GM13977 (cell line): ENCODE data around the gene RNF208.

Experiments used
- DNase-seq: peaks from one replicate; pipeline ENCODE4 v3.0.0; 2012; ENCODE audit warnings: low spot score
- in situ Hi-C: fragments of 300-500 bp; cut with MboI; formaldehyde crosslinking; loops from one replicate; pipeline ENCODE4 v1.12.0; 2022; ENCODE audit warnings: low sequenced_read_pairs, low pct_unique_long_range_greater_than_20kb, mixed read lengths, inconsistent platforms; ENCODE audit not compliant: unreplicated experiment
- TF ChIP-seq, protein P1 (sequence below): IDR thresholded peaks from 2 replicates; pipeline ENCODE4 v1.5.1; 2012; ENCODE audit warnings: mild to moderate bottlenecking, control low read depth; ENCODE audit not compliant: insufficient read depth; ENCODE audit errors: extremely low read depth, missing control alignments

The RNF208 gene

DNA sequence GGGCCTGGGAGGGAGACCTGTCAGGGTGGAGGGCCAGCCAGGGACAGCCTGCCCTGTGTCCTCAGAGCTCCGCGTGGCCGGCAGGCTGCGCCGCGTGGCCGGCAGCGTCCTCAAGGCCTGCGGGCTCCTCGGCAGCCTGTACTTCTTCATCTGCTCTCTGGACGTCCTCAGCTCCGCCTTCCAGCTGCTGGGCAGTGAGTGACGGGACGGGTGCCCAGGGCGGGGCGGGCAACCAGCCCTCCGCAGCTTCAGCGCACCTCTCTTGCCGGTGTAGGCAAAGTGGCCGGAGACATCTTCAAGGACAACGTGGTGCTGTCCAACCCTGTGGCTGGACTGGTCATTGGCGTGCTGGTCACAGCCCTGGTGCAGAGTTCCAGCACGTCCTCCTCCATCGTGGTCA lies 10.5 kb upstream of the RNF208 start:
- TF ChIP-seq, protein P1, sequence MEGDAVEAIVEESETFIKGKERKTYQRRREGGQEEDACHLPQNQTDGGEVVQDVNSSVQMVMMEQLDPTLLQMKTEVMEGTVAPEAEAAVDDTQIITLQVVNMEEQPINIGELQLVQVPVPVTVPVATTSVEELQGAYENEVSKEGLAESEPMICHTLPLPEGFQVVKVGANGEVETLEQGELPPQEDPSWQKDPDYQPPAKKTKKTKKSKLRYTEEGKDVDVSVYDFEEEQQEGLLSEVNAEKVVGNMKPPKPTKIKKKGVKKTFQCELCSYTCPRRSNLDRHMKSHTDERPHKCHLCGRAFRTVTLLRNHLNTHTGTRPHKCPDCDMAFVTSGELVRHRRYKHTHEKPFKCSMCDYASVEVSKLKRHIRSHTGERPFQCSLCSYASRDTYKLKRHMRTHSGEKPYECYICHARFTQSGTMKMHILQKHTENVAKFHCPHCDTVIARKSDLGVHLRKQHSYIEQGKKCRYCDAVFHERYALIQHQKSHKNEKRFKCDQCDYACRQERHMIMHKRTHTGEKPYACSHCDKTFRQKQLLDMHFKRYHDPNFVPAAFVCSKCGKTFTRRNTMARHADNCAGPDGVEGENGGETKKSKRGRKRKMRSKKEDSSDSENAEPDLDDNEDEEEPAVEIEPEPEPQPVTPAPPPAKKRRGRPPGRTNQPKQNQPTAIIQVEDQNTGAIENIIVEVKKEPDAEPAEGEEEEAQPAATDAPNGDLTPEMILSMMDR = no peak
- in situ Hi-C loops = no loop called here
- DNase-seq = no peak

DNA sequence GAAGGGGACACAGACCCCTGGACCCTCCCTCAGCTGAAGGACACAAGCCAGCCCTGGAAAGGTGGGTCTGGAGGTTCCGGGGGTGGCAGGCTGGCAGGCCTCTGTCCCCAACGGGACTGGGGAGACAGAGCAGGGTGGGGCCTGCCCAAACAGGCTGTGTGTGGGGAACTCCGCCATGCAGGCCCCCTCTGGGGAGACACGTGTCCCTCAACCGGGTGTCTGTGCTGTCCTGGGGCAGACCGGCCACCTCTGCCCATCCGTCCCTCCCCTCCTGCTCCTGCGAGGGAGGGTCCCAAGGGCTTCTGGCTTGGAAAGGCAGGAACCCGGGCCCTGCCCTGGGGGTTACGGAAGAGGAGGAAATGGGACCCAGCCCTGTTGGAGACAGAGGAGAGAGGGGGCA lies 10.1 kb upstream of the RNF208 start:
- no peak for DNase-seq
- in situ Hi-C loops = no loop called here
- TF ChIP-seq, protein P1 = no peak

DNA sequence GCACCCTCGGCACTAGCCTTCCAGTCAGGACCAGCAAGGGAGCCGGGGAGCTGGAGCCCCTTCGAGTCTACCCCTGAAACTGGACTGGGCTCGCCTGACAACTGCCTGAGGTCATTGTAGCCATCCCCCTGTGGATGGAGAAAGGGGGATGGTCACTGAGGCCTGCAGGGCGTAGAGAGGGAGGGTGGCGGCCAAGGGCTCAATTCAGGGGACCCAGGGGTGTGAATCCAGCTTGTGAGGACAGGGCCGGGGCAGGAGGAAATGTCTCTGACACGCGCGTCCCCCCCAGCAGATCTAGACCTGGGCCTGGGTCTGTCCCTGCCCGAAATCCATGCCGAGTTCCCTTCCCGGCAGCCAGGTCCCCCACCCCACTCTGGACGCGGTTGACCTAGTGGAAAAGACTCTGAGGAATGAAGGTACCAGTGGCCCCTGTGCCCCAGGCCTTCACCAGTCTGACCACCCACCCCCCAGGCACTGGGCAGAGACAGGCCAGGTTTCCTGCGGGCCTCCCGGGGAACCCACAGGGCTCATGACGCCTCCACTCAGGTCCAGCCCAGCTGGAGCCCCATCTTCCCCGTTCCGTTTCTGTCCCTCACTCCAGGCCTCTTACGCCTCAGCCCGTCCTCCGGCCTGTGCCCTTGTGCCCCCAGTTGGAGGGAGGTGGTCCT lies 9.5 kb upstream of the RNF208 start:
- TF ChIP-seq, protein P1 = no peak
- in situ Hi-C loops = no loop called here
- DNase-seq = no peak

DNA sequence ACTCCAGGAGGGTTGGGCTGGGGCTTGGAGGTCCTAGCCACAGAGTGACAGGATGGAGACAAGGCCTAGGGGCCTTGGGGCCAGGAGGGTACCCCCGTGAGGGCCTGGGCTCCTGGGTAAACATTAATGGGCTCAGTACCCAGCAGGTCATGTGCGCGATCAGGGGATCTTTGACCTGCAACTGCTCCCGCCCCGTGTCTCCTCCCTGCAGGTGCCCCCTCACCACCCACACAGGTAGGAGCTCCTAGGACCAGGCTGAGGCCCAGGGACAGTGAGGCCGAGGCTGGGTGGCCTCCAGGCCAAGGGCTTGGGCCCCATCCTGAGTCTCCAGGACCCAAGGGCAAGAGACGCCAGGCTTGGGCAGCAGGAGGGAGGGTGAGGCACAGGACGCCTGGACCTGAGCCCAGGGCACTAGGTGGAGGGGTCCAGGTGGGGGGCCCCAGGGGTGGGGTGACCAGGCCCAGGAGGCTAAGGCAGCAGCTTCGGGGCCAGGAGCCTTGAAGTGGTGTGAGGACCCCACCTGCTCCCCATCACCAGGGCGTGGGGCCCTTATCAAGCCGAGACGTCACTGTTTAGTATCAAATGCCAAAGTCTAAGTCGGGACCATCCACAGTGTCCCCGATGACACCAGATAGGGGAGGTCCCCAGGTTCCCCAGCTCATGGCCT lies 8.8 kb upstream of the RNF208 start, which contains the start of gene SLC34A3:
TSS of gene SLC34A3 (plus strand) at position 197 of the 667 bp plus-strand sequence. CDS start 802 bp downstream, outside the sequence.
- no peak for DNase-seq
- in situ Hi-C loops = no loop called here
- TF ChIP-seq, protein P1 = no peak

DNA sequence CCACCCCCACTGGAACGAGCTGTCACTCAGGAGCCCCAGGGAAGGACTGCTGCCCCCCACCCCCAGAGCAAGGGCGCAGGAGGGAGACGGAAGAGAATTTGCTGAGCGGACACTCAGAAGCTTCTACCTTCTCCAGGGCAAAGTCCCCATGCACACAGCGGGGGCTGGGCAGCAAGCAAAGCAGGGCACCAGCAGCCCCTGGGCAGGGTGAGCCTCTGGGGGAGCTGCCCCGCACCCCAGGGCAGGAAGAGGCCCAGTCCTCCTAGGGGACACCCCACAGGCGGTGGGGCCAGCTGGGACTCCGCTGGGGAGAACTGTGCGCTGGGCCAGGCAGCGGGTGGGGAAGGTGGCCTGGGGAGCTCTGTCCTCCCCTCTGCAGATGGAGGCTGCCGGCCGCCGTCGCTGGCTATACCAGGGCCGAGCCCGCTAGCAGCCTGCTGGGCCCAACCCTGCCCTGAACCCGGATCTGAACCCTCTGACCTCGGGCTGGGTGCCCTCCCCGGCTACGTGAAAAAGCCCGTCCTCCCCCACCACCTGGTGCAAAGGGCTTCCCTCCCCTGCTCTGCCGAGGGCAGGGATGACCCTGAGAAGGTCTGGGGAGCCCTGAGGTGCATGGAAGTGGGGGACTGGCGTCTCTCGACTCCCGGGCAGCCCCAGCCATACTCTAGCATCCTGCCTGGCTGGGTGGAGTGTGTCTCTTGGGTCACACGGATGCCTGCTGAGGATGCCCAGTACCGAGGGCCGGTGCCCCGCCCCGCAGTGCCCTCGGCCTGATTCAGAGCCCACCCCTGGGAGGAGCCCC lies 8.1 kb upstream of the RNF208 start:
- TF ChIP-seq, protein P1 = no peak
- in situ Hi-C loops = loop anchor here (10.0 kb wide), 1 partner anchor 105 kb away; no protein-coding TSS in a partner anchor
- DNase-seq = no peak
